ENCODE data around the gene ZCRB1. TPM values are rescaled to one million over a fixed set of nuclear protein-coding genes. Genes with fewer than 3 reads are reported as not detected.
A peak's percentile ranks its signal among the peaks of the same experiment; 100 is the strongest.
"Not testable (repeated sequence)": the region's sequence is repeated elsewhere in the genome, so short reads cannot be mapped to it uniquely, and the experiment has no call there.

Gene ZCRB1
- total and polyA plus RNA-seq, 8 donors = 17.2 to 29.9 (median 26.7) TPM

DNA sequence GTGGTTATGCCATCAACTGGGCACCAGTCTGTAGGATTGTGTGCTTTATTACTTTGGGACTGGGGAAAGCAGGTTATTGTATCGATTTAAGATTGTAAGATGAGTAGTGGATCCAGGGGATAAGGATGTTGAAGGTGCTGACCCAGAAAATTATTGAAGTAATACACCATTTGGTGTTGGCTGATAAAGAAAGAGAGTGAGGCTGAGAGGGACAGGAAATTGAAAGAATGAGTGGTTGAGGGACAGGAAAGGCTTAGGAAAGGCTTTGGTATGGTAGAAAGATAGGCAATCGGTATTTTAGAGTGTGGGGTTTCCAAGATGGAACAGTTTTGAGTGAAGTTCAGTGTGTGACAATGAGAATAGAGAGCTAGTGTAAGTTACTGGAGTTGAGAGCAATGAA is 12.4 kb upstream of the ZCRB1 start:
- intact Hi-C loops (cut with DNase I) = loop anchor here in 1 of 3 donors (10.0 kb wide), 1 partner anchor 203 kb away; no protein-coding TSS in a partner anchor
- DNase-seq = no peak
- Histone ChIP-seq H3K36me3 (peaks cover 0 to 7% (median 5%) of the 10 kb centered on the region in 3 donors), H3K9me3 (no peaks in the 10 kb centered on the region), H3K27me3 (no peaks in the 10 kb centered on the region), H3K27ac (no peak overlapping the region), H3K4me1 (no peaks in the 10 kb centered on the region), H3K4me3 (no peak overlapping the region)
- 94 to 96% methylated on average over 2 of the region's 2 CpGs for WGBS, 2 donors
- no peak for ATAC-seq
- TF ChIP-seq, protein P1, sequence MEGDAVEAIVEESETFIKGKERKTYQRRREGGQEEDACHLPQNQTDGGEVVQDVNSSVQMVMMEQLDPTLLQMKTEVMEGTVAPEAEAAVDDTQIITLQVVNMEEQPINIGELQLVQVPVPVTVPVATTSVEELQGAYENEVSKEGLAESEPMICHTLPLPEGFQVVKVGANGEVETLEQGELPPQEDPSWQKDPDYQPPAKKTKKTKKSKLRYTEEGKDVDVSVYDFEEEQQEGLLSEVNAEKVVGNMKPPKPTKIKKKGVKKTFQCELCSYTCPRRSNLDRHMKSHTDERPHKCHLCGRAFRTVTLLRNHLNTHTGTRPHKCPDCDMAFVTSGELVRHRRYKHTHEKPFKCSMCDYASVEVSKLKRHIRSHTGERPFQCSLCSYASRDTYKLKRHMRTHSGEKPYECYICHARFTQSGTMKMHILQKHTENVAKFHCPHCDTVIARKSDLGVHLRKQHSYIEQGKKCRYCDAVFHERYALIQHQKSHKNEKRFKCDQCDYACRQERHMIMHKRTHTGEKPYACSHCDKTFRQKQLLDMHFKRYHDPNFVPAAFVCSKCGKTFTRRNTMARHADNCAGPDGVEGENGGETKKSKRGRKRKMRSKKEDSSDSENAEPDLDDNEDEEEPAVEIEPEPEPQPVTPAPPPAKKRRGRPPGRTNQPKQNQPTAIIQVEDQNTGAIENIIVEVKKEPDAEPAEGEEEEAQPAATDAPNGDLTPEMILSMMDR (IDR thresholded peaks at IDR 0.05) = no peak
- FAIRE-seq = no peak

DNA sequence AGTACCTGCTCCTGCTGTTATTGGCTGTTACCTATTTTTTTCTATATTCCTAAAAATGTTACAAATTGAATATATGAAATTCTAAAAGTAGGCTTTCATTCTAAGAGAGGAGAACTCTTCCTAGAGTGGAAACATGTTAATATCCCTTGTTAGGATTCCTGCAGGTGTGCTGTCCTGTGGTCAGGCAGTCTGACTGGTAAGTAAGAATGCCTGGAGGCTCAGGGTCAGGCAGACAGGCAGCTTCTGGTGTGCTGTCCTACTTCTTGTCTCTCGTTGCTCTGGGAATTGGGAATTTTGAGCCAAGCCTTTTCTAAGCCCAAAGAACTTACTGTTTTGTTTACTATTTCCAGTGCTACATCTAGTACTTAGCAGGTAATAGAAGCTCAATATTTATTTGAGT is 10.4 kb upstream of the ZCRB1 start:
- DNase-seq (no peak), FAIRE-seq (no peak), ATAC-seq (no peak)
- H3K4me1 ChIP-seq = peaks cover 0 to 7% (median 0%) of the 10 kb centered on the region in 3 donors
- H3K9me3 ChIP-seq = no peaks in the 10 kb centered on the region
- 64 to 65% methylated on average over 1 of the region's 1 CpG for WGBS, 2 donors
- intact Hi-C loops (cut with DNase I) = loop anchor here in 1 of 3 donors (10.0 kb wide), 1 partner anchor 201 kb away; no protein-coding TSS in a partner anchor
- TF ChIP-seq, protein P1 (IDR thresholded peaks at IDR 0.05) = no peak
- no peak overlapping the region for H3K27ac ChIP-seq
- peaks cover 0 to 7% (median 5%) of the 10 kb centered on the region in 3 donors for H3K36me3 ChIP-seq
- H3K4me3 ChIP-seq = no peak overlapping the region
- H3K27me3 ChIP-seq = no peaks in the 10 kb centered on the region

DNA sequence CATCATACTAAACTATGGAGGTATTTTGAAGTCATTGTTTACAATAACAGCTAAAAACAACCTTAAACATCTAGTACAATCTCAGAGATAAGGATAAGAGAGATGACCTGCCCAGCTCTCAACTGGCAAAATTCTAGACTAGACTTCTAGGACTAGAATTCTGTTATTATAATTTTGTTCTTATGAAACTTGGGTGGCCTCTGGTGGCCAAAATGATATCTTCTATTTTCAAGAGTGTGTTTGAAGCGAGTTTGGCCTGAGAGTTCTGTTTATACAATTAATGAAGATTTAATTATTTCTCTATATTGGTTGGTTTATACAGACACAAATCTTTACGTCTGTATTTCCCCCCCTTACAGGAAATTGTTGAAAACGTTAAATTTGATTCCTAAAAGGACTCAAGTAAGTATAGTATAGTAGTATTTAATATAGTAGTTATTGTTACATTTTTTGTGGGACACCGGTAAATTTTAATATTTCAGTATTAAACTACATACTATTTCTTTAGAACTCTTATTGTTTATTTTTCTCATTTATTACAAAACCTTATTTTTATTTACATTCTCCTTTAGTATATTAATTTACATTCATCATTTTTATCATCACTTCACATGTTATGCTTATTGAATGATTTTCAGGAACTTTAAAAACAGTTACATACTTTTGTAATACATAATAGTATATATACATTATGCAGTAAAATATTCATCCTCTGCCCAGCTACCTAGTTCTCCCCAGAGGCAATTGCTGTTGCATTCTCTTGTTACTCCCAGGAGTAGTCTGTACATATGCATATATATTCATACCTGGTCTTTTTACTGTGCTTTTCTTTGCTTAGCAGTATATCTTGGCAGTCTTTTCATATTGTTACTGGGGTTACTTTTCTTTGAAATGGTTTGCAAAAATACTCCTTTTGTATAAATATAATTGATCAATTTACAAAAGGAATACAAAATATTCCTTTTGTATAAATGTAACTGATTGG is 6.7 kb upstream of the ZCRB1 start:
- DNase-seq (peak in 1 of 6 donors; percentile 24), FAIRE-seq (peak; percentile 89), ATAC-seq (peak; percentile 58 to 86 (median 85))

DNA sequence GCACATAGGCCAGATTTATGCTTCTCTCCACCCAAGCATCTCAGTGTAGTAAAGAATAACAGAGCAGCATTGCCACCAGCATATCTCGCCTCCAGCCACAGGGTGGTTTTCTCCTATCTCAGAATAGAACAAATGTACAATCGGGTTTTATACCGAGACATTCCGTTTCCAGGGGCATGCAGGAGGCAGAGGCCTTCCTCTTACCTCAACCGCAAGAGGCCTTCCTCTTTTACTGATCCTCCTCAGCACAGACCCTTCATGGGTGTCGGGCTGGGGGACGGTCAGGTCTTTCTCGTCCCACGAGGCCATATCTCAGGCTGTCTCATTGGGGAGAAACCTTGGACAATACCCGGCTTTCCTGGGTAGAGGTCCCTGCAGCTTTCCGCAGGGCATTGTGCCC is 4.2 kb upstream of the ZCRB1 start:
- H3K4me3 ChIP-seq, H3K27me3 ChIP-seq, H3K36me3 ChIP-seq, DNase-seq, ATAC-seq, H3K9me3 ChIP-seq, FAIRE-seq, H3K27ac ChIP-seq: not testable (repeated sequence)
- intact Hi-C loops (cut with DNase I) = loop anchor here in 1 of 3 donors (10.0 kb wide), 1 partner anchor 195 kb away; no protein-coding TSS in a partner anchor
- H3K4me1 ChIP-seq = peaks cover 10 to 21% (median 16%) of the 10 kb centered on the region in 3 donors
- 76 to 79% methylated on average over 11 of the region's 11 CpGs for WGBS, 2 donors

More for the DNA sequence above, 6.7 kb upstream of the ZCRB1 start:
- H3K4me1 ChIP-seq = peaks cover 2 to 9% (median 6%) of the 10 kb centered on the region in 3 donors
- peaks cover 0 to 7% (median 5%) of the 10 kb centered on the region in 3 donors for H3K36me3 ChIP-seq
- 25 to 26% methylated on average over 4 of the region's 4 CpGs for WGBS, 2 donors
- intact Hi-C loops (cut with DNase I) = loop anchor here in 1 of 3 donors (10.0 kb wide), 1 partner anchor 198 kb away; no protein-coding TSS in a partner anchor
- H3K4me3 ChIP-seq = no peak overlapping the region
- TF ChIP-seq, protein P1 (IDR thresholded peaks at IDR 0.05) = peak in 3 of 4 donors; percentile 29 to 44 (median 42)
- no peaks in the 10 kb centered on the region for H3K27me3 ChIP-seq
- H3K9me3 ChIP-seq = no peaks in the 10 kb centered on the region
- H3K27ac ChIP-seq = no peak overlapping the region

DNA sequence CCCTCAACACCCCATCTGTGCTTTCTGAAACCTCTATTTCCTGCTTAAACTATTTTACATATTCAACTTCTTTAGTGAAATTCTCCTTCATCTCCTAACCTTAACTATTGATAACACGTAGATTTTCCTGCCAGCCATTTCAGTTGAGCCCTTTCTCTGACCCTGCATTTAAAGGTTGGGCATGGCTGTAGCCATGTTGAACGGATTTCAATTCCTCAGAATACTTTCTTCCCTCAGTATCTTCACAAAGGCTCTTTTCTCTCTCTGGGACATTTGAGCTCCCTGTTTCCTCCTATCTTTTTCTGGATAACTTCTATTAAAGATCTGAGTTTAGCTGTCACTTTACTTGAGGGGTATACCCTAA is 1.3 kb upstream of the ZCRB1 start:
- FAIRE-seq (no peak), DNase-seq (no peak), ATAC-seq (no peak)
- intact Hi-C loops (cut with DNase I) = no loop called here
- Histone ChIP-seq H3K36me3 (no peaks in the 10 kb centered on the region), H3K4me1 (peaks cover 10 to 34% (median 26%) of the 10 kb centered on the region in 3 donors), H3K4me3 (peak overlapping the region in 3 of 4 donors; percentile 54 to 73 (median 70)), H3K27me3 (no peaks in the 10 kb centered on the region), H3K27ac (no peak overlapping the region), H3K9me3 (no peaks in the 10 kb centered on the region)
- WGBS, 2 donors = 40 to 48% methylated on average over 2 of the region's 2 CpGs
- TF ChIP-seq, protein P1 (IDR thresholded peaks at IDR 0.05) = no peak
